HG02943 (cell line): ENCODE results near the gene ZNF124.
"Not testable (repeated sequence)": the region's sequence is repeated elsewhere in the genome, so short reads cannot be mapped to it uniquely, and the experiment has no call there.

Experiments used
- ATAC-seq: cut with Tn5 transposase; IDR thresholded peaks from one replicate; pipeline ENCODE4 v1.9.1; 2021; ENCODE audit warnings: mild to moderate bottlenecking, low read depth, moderate library complexity; ENCODE audit not compliant: unreplicated experiment

The ZNF124 gene

DNA sequence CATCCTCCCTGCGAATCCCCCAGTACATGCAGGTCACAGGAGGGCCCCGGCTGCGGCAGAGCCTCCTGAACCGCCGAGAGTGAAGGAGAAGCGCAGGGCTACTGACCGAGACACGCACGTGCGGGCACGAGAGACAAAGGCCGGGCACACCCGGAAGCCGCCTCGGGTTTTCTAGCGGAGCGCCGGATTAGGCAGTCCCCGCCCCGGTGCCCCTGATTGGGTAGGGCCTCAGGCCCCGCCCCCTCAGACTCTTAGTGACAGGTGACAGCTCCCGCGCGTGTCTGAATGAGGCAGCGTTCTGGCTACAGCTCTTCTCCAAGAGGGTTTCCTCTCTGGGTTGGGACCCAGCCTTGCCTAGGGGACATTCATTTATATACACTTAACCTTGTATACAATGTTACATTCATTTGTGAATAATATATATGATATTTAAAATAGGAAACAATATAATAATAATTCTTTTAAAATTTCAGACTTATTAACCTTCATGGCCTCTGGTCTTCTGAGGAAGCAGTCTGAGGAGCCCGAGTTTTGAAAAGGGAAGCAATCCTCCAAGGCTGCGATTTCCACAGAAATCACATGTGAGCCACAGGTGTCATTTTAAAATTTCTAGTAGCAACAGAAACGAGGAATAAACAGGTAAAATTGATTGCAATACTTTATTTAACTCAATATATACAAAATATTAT, at the start of gene ZNF124:
TSS of gene ZNF124 (minus strand) at position 146 of the 689 bp plus-strand sequence. CDS start at position 3, 143 bp downstream.
- ATAC-seq, result peak; percentile 98

DNA sequence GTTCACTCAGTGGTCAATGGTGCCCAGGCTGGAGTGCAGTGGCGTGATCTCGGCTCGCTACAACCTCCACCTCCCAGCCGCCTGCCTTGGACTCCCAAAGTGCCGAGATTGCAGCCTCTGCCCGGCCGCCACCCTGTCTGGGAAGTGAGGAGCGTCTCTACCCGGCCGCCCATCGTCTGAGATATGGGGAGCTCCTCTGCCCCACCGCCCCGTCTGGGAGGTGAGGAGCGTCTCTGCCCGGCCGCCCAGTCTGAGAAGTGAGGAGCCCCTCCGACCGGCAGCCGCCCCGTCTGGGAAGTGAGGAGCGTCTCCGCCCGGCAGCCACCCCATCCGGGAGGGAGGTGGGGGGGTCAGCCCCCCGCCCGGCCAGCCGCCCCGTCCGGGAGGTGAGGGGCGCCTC, 48.5 kb upstream of the ZNF124 start:
- ATAC-seq, result not testable (repeated sequence)

DNA sequence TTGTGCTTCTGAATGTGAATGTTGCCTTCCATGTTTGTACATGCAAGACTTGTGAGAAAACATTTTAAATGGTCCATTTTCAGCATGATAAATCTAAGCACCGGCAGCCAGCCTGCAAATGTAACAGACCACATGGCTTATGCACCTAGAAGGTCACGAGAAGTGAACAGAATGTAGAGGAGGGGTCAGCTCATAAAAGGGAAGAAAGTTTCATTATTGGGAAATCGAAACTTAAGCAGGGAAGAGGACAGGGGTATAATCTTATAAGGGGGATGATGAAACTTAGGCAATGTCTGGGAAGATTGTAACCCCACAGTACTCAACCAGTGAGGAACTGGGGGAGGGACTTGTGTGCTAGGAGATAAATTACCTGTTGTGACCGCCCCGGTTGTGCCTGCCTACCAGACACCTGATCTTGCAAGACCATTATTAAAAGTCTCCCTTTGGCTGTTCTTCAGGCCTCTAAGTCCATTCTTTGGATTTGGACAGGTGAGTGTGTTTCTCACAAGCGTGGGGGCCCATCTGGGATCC, 46.4 kb upstream of the ZNF124 start:
- ATAC-seq, result no peak

DNA sequence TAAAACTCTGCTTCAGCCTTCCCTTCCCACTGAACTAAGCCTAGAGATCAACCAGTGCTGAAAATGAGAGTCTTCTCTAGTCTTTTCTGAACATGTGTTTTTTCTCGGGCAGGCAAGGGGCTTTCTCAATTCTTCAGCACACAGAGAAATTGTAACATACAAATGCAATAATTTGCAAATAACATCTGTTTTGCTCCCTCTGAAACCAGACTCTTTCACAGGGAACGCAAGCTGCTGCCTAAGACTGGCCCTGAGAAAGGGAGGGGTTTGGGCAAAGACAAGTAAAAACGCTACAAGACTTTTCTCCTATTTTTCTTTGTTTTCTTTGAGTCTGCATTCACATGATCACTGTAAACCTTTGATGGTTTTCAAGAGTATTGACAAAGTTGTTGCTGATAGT, 44.4 kb upstream of the ZNF124 start:
- ATAC-seq, result no peak

DNA sequence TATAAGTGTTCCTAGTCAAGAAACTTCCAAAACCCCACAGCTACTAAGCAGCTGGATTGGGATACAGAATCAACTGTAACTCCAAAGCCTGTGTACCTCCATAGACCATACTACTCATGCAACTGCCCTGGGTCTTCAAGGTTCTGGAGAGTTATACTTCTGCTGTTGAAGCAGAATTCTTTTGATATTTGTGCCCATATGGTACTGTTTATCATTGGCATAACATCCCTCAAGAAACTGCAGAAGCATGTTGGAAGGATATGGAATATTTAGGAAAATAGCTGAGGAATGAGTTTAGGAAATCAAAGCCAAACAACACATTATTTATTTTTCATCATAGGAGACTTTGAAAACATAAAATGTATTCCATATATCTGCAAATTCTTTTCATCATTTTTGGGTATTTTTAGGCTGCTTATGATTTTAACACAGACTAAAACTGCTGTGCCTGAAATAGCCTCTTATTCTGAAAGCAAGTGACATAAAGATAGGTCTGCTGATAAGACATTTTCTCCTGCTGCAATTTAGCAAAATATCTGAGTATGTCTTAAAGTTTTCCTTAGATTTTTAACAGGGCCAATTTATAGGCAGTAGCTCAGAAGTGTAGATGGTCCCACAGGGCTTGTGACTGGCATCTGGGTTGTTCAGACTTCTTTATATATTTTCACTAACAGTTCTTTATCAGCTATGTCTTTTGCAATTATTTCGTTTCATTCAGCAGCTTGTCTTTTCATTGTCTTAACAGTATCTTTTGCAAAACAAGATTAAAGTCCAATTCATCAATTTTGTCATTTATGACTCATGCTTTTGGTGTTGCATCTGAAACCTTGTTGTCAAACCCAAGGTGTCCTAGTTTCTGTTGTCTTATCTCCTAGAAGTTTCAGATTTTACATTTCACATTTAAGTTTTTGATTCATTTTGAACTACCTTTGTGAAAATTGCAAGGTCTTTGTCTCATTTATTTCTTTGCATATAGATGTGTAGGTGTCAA, 41.1 kb upstream of the ZNF124 start:
- ATAC-seq, result no peak

DNA sequence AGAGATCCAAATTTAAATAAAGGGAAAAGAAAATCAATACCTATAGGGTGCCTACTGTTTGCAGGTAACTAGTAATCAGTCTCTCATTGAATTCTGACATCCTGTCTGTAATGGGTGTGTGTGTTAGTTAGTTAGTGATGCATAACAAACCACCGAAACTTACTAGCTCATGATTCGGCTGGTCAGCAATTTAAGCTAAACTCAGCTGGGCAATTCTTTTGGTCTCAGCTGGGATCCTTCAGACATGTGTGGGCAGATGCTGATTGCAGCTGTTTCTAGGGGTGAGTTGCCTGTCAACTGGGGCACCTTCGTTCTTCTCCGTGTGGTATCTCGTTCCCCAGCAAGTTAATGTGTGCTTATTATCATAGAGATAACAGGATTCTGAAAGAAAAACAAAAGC, 40.2 kb upstream of the ZNF124 start:
- peak; percentile 56 for ATAC-seq

DNA sequence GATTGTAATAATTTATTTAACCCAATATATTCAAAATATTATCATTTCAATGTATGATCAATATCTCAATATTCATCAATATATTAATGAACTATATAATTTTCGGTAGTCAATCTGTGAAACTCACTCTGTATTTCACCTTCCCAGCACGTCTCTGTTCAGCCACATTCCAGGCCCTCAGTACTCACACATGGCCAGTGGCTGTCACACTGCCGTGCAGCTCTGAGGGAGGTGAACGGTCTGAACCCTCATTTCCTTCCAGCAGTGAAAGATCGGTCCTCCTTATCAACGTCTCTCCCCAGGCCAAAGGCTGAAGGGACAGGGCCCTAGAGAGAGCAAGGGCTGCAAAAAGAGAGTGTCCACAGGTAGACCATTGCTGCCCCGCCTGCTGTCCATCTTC, 39.5 kb upstream of the ZNF124 start:
- ATAC-seq, result no peak

DNA sequence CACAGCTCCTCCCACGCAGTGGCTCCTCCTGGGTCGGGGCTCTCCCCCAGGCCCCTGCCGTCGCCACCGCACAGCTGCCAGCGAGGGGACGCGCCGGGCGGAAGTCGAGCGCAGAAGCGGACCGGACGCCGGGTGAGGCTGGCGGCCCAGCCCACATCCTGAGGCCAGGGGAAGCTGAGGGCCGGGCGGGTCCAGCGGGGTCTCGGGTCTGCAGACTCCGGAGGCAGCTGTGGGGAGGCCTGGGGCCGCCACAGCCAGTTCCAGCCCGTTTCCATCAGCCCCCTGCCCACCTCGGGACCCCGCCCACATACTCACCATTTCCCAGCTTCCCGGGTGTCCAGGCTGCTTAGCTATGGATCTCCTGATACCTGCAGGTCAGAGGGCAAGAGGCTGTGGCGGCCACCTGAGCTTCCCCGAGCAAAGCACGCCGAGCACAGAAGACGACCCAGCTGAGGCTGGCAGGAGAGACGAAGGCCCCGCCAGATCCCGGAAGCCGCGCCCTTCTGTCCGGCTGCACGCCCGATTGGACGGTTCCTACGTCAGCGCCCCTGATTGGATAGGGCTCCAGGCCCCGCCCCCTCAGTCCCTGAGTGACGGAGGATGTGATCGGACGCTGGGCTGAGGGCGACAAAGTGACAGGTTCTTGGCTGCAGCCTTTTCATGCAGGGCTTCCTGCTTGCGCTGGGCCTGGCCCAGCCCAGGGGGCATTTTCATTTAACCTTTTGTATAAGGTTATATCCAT, 38.7 kb upstream of the ZNF124 start:
- peak; percentile 87 for ATAC-seq

DNA sequence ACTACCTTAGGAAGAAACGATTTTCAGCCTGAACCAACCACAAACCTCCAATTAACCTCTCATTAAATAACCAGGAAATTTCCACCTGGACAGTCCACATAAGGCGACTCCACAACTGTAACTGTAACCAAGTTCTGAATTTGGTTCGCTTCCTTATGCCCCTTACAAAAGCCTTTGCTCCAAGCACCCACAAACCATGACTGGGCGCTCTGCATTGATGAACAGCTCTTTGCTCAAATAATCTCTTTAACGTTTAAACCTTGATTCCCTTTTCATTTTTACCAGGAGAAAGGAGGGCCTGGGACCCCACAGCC, 38.2 kb upstream of the ZNF124 start:
- peak; percentile 7 for ATAC-seq

DNA sequence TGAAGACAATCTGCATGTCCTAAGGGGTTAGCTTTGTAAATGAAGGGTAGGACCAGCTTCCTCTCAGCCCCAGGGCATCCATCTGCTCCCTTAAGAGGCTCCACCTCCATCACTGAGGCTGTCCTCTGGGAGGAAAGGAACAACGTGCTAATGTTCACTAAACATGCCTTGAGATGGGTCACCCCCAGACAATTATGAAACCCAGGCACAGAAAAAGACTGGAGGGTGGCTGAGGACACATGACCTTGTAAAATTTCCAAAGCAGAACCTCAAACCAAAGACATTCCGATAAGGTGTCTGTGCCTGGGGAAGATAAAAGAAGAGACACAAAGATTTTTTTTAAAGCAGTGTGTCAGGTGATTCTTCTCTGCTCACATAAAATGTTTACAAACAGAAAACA, 37.6 kb upstream of the ZNF124 start:
- ATAC-seq, result no peak

DNA sequence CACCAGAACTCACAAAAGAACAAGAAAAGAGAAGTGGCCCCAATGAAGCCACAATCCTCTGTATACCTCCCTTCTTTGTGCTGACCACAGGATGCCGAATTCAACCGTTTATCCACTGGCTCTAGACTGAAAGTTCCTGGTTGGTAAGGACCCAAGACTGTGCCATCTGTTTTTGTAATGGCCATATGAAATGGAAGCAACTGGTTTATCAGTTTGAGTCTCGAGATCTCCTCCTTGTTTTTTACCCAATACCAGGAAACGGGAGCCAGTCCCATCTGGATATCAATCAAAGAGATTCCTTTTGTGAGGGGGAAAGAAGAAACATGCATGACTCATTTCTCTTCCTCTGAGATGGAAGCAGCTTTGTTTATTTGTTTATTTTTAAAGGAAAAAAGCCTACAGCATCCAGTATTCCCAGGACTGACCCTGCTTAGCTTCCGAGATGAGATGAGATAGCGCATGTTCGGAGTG, 32.4 kb upstream of the ZNF124 start:
- no peak for ATAC-seq

DNA sequence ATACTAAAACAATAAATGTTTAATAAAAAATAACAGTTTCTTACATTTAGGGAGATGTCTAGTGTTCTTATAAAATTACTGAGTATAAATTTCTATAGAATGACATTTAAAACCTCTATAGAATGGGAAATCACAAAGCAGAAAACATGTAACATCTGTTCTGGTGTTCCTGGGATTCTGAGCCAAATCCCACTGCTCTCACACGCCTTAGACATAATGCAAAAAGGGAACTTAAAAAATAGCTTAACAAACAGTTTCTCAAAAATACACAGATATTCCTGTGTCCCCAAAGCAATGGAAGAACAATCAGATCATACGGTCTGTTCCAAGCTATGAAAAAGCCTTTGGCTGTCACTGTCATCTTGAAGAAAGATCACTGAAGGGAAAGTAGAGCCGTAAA, 27.0 kb upstream of the ZNF124 start:
- no peak for ATAC-seq

DNA sequence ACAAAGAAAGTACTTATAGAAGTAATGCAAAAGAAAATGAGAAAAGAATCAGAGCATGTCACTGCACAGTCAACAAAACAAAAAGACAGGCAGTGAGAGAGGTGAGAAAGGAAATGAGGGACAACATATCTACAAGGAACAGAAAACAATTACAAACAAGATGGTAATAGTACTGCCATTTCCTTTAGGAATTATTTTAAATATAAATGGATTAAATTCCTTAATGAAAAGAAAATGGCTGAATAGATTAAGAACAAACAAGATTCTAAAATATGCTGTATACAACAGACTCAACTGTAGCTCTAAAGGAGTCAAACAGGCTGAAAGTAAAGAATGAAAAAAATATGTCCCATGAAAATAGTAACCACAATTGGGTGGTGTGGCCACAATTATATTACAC, 22.1 kb upstream of the ZNF124 start:
- ATAC-seq, result no peak

DNA sequence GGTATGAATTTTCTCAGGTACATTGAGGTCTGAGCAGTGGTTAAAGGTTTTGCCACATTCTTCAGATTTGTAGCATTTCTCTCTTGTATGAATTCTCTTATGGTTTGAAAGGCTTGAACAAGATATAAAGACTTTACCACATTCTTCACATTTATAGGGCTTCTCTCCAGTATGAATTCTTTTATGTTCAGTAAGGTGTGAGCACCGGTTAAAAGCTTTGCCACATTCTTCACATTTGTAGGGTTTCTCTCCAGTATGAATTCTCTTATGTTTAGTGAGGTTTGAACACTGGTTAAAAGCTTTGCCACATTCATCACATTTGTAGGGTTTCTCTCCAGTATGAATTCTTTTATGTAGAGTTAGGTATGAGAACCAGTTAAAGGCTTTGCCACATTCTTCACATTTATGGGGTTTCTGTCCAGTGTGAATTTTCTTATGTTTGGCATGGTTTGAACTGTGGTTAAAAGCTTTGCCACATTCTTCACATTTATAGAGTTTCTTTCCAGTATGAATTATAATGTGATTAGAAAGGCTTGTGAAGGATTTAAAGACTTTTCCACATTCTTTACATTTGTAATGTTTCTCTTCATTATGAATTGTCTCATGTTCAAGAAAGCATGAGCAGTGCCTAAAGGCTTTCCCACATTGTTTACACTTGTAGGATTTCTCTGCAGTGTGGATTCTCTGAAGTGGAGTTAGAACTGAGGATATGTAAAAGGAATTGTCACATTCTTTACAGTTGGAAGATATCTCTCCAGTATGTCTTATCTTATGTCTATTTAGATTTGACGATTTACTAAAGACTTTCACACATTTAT, 18.4 kb upstream of the ZNF124 start:
- no peak for ATAC-seq

DNA sequence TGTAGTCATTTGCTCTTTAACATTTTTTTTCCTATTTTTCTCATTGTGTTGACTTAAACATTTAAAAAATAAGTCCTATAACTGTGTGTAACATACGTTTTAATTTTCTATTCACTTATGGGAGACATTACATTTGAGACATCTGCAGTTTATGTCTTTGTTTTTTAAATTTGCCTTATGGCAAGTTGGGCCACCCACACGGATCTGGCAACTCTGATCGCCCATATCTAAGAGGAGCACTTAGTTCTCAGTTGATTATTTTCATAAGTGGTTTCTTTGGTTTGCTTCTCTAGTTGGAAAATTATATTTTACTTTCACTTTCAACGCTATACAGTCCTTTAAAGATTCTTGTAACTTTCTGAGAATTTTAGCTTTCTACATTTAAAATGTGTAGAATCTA, 13.8 kb upstream of the ZNF124 start:
- ATAC-seq, result no peak

DNA sequence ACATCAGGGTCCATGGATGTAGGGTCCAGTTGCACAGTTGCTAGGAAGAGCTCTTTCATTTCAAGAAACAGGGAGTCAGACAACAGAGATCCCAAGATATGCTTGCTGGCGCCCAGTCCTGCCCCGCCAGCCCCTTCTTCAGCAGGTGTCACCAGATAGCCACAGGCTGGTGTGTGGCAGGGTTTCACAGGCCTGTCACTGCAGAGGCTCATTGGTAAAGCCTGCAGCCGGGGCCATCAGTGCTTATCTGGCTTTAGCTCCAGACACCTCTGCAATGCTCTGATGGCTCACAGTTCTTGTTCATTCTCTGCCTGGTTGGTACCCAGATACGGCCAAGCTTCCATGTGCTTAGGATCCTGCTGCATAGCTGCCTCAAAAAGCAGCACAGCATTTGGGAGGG, 12.4 kb upstream of the ZNF124 start:
- no peak for ATAC-seq

DNA sequence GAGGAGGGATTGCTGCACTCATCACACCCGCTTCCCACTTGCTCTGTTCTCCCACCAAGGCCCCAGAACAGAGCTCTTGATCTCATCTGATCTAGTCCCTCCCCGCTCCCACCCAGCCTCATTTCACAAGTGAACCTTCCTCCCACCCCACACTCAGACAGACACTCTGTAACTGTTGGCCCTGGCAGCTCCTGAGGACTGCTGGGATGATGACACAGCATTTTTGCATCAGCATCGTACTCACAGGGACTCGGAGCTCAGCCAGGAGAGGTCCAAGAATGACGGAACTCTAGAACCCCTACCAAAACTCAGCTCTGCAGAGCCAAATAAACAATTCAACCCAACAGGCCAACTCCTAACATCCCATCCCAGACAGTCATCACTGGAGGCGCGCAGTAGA, 11.2 kb upstream of the ZNF124 start:
- ATAC-seq, result no peak

DNA sequence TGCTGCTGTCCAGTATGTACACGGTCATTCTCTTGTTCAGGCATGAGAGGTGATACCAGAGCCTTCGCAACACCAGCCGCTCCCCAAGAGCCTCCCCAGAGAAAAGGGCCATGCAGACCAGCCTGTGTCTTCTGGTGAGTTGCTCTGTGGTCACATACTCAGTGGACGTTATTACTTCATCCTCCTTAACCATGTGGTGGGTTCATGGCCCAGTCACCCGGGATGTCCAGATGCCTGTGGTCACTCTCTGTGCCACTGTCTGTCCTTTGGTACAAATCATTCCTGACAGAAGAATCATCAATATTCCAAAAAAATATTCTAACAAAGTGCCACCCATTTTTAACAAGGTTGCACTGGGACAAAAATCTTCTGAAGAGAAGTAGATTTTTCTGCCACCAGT, 8.8 kb upstream of the ZNF124 start:
- no peak for ATAC-seq

DNA sequence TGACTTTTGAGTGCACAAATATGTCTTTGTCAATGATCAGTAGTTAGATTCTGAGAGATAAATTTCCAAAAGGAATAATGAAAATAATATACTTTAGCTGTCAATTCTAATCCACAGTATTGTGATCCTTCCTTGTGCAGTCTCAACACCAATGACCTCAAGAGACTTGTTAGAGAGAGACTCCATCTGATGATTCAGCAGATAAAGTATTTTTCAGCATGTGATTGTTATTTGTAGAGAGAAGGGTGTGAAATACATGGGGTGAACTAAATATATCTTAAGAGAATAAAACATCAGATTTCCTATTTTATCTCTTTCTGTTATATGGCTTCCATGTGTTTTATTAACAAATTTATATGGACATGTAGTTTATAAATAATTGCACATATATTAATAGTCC, 5.9 kb upstream of the ZNF124 start:
- no peak for ATAC-seq

DNA sequence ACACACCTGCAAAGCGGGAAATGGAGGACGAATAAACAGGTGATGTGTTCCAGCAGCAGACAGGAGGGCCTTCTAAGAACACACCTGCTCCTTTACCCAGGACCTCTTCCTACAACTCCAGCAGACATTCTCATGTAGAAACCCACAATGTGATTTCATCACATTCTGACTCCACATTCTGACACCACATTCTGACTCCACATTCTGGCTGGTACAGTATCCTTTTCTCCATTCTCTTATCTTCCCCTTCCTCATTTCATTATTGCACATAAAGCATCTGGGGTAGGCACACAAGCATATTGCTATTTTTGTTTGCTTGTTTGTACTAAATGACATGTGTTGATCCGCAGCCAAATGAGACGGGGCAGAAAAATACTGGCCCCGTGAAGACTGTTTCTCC, 3.6 kb upstream of the ZNF124 start:
- no peak for ATAC-seq
